ENCODE measurements around the gene GSTA3. TPM values are rescaled to one million over a fixed set of nuclear protein-coding genes. Genes with fewer than 3 reads are reported as not detected.
"Not testable (repeated sequence)": the region's sequence is repeated elsewhere in the genome, so short reads cannot be mapped to it uniquely, and the experiment has no call there.

GSTA3 gene
- total RNA-seq, 1 donor from 2014 or later, result not detected

DNA sequence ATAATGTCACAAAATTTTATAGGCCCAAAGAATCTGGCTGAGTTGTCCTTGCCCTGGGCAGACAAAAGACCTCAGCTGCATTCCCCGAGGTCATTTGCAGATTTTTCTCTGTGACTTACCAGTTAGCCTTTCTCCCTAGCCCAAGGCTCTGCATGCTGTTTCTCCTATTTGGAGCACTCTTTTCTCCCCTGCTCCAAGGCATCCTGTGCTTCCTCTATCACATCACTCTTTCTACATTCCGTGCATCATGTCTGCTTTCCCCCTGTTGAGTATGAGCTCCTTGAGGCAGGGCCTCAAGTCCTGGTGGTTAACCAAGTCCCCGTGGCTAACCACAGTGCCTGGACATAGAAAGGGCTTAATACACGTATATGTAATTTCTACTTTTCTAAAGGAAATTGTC lies 593 bp upstream of the GSTA3 start:
- DNase-seq (ENCODE audit: low spot score), result no peak

DNA sequence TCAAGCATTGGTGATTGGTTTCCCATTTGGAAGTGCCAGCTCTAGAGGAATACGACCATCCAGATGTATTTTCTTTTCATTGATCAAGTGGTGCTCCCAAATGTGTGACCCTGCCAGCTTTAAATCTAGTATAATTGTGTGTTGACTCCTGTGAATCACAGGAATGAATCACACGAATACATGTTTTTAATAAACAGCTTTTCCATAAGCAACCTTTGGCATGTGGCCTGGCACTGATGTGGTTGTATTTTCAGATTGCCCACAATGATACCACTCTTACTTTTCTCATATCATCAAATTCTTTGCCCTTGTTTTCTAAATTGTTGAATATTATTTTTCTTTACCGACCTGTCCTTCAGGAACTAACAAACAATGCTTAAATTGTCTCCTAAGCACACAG lies 367 bp downstream of the GSTA3 start:
- no peak for DNase-seq (ENCODE audit: low spot score)

DNA sequence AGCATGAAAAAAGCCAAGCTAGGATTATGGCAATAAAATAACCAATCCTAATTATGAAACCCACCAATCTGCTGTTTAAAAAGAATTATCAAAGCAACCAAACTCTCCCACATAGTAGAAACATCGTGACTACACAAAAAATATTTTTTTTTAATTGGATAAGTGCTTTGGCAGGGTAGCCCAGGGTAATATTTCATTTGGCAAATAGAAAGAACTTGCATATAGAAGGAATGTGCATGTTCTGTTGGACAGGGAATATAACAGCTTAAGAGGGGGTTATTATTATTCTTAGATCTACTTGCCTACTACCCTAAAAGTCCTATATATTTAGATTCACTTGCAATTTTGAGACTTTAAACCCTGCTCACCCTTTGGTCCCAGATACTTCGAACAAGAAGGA lies 972 bp downstream of the GSTA3 start:
- no peak for DNase-seq (ENCODE audit: low spot score)

DNA sequence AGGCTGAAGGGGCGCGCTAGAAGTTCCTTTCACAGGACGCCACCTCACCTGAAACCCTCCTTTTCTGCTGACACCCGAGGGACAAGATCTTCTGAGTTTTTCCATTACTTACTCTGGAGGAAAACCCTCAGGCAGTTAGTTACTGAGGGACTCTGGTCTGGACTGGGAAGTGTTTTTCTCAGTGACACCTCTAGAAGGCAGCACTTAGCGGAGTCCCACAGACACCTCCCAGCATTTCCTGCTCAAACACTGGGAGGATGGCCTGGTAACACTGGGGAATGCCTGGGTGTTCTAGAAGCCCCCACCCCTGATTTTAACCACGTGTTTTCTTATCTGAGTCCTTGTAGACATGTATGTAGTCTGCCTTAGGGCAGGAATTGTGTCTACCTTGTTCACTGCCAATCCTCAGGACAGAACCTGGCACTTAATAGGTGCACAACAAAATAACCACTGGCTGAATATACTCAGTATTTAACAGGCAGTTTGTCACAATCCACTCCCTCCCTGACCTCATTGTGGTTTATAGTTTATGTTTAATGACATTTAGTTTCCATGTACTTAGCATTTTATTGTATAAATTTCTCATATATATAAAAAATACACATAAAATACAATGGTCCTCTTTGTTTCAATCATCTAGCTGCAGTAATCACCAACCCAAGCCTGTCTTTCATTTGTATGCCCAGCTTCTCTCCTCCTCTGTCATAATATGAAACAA lies 4.8 kb downstream of the GSTA3 start:
- DNase-seq (ENCODE audit: low spot score), result no peak

DNA sequence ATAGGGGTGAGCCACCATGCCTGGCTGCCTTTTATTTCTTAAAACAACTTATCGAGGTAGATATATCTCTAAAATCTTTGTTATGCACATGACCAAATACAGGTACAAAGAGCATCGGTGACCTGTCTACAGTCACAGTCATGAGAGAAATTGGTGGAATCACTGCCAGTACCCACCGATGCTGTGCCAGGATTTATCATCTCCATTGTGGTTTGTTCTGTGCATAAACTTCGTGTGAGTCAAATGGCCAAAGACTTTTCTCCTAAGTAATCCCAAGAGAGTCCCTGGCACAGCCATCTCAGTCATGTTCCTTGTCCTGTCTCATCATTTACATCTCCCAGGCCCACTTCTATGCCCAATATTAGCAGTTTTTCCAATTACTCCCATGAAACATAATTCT lies 9.0 kb downstream of the GSTA3 start:
- DNase-seq (ENCODE audit: low spot score), result no peak

DNA sequence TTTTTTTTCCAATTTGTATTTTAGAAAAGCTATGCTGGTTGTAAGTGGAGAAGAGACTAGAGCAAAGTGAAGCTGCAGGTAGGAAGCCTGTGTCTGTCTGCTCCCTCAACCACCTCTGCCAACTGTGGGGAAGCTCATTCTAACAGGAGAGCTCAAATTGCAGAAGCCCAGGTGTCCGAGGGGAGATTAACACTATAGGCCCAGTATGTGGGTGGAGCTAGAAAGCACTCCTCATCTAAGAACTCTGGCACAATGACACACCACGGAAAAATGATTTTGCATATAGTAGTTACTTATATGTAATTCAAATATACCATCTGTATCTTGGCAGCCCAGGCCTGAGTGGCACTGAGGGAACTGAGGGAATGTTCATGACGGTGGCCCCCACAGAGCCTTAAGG lies 13.7 kb downstream of the GSTA3 start:
- not testable (repeated sequence) for DNase-seq (ENCODE audit: low spot score)

DNA sequence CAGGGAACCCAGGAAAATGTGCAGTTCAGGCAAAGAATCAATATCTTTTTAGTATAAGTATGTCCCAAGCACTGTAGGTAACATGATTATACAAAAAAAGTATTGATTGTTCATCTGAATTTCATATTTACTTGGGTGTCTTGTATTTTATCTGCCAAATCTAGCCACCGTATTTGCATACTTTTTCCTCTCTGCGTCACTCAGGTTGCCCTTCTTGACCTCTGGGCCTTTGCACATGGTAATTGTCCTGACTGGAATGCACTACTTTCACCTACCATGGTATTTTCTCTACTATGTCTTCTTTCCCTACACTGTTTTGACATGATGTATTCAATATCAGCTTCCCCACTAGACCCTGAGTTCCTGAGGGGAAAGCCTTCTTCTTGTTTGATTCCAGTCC lies 15.2 kb downstream of the GSTA3 start:
- no peak for DNase-seq (ENCODE audit: low spot score)

DNA sequence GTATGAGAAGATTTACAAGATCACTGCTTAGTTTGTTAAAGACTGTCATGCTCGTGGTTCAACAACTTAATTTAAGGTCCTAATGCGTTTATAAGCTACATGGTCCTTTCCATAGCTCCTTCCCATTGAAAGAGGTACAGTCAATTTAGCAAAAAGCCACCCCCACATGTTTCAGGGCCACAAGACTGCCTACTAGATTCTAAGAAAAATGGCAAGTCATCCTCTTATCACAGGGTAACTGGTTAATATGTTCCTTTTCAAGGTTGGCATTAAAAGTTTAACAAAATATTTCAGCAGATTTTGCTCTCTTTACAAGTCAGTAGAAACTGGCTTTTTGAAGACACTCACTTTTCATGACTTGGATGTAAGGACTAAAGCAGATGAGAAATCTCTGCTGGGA lies 15.7 kb downstream of the GSTA3 start:
- DNase-seq (ENCODE audit: low spot score), result no peak

DNA sequence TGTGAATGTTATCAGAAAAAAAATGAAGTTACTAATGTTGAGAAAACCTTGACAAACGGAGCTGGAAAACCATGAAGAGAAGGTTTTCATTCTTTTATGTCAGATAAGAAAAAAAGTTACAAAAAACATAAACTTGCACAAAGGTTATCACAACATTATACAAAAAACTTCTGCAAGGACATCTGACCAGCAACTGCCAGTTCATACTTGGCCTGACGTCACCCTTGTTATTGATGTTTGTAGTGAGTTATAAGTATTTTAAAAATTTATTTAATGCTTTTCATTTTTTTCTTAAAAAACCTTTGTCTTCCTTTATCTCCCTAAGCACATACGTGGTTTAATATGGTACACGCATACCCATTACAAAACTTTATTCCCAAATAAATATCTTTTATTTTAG lies 16.3 kb downstream of the GSTA3 start:
- no peak for DNase-seq (ENCODE audit: low spot score)

DNA sequence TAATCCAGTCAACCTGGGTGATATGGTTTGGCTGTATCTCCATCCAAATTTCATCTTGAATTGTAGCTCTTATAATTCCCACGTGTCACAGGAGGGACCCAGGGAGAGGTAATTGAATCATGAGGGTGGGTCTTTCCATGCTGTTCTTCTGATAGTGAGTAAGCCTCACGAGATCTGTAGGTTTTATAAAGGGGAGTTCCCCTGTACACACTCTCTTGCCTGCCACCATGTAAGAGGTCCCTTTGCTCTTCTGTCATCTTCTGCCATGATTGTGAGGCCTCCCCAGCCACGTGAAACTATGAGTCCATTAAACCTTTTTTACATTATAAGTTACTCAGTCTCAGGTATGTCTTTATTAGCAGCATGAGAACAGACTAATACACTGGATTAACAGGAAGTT lies 19.5 kb downstream of the GSTA3 start:
- DNase-seq (ENCODE audit: low spot score), result no peak

DNA sequence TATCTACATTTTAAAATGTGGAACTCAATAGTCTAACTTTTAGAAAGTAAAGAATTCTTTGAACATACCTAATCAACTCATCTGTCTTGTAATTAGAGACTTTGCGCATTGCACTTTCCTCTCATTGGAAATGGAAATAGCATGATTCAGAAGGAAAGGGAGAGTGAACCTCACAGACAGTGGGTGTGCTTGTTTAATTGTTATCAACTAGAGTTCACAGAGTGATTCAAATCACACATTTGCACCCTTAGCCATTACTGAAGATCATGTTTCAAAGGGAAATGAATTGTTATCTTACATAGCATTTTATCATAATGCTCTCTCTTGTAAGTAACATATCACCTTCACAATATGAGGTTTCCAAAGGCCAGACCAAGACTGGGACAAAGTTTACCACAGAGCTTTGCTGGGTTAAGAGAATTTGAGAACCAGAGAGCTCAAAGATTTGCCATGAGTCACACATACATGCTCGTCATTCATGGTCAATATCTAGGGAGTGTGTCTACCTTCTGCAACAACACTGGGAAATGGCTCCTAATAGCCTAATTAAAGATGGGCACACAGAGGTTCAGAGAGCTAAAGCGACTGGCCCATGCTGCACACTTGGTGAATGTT lies 21.5 kb downstream of the GSTA3 start:
- DNase-seq (ENCODE audit: low spot score), result no peak

DNA sequence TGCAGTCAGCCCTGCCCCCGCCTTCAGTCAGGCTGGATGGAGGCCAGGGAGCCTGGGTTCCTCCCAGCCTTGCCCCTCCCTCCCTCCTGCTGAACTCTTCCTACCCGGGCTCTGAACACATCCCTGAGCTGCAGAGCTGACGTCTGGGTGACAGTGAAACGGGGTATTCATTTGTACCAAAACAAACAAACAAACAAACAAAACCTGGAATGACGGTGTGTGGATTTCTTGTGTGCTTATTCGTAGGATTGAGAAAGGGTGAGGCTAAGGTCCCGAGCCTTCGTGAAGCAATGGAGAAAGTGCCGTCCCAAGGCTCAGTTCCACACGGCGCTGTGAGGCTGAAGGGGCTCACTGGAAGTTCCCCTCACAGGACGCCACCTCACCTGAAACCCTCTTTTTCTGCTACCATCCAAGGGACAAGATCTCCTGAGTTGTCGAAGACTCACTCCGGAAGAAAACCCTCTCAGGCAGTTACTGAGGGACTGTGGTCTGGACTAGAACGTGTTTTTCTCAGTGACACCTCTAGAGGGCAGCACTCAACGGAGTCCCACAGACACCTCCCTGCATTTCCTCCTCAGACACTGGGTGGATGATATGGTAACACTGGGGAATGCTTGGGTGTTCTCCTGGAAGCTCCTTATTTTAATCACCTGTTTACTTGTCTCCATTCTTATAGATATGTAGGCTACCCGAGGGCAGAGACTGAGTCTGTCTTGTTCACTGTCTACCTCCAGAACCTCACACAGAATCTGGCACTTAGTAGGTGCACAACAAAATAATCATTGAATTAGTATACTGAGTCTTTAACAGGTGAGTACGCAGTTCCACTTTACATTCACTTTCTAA lies 27.3 kb downstream of the GSTA3 start:
- DNase-seq (ENCODE audit: low spot score), result peak; percentile 82

DNA sequence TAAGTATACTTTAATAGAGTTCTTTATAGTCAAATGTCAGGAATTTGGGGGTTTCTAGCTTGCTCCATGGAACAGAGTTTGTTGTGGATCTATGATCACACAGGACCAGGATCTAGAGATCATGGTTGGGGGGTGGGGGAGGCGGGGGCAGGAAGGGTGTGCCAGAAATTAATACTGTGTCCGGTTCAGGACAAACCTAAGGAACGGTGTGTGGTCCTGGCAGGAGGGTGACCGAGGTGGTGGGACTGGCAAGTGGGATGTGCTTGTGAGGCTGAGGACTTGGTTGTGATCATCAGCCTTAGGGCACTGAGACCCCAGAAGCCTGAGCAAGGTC lies 27.9 kb downstream of the GSTA3 start:
- DNase-seq (ENCODE audit: low spot score), result no peak

DNA sequence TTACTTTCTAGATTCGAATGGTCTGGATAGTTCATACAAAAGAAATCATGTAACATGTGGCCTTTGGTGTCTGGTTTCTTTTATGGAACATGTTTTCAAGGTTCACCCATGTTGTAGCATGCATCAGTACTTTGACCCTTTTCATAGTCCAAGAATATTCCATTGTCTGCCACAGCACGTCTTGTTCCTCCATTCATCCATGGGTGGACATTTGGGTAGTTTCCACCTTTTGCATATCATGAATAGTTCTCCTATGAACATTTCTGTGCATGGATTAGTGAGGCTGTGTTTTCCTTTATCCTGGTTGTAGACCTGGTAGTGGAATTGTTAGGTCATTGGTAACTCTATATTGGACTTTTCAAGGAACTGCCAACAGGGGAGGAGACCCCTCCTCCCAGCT lies 31.7 kb downstream of the GSTA3 start:
- no peak for DNase-seq (ENCODE audit: low spot score)

DNA sequence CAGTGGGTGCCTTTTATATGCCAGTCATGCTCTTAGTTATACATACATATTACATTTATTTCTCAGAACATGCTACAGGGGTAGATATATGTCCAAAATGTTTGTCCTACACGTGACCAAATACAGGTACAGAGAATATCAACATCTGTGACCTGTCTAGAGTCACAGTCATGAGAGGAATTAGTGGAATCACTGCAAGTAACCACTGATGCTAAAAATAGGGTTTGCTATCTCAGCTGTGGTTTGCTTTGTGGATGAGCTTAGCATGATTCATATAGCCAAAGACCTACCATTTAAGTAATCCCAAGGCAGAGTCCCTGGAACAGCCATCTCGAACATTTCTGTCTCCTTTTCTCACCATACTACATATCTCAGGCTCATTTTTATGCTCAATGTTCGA lies 32.3 kb downstream of the GSTA3 start:
- no peak for DNase-seq (ENCODE audit: low spot score)

DNA sequence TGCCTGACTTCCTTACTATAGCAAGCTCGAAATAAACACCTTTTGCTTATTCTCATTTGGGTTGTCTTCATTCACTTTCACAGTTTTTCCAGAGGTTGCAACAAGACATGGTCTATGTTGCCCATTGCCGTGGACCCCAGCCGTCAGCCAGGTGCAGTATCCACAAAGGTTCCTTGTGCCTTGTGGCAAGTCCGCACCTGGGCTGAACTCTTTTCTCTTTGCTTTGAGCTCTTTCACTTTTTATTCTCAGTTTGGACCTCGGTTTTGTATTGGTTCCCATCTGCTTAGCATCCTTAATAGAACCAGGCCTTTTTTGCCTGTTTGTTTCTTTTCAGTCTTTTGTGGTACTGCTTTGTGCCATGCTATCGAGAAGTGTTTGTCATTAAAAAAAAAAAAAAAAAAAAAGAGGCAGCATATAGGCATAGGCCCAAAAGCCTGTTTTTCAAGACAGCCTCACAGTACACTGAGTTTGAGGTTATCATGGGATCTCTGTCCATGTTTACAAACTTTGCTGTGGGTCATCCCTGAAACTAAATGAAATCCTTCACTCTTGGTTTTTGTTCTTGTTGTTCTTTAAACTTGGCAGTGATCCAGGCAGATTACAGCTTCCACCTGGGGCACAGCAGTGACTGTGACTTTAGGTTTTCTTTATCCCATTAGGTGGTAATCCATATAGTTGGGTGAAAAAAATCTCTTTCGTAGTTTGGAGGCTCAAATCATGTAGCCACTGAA lies 33.3 kb downstream of the GSTA3 start:
- no peak for DNase-seq (ENCODE audit: low spot score)

DNA sequence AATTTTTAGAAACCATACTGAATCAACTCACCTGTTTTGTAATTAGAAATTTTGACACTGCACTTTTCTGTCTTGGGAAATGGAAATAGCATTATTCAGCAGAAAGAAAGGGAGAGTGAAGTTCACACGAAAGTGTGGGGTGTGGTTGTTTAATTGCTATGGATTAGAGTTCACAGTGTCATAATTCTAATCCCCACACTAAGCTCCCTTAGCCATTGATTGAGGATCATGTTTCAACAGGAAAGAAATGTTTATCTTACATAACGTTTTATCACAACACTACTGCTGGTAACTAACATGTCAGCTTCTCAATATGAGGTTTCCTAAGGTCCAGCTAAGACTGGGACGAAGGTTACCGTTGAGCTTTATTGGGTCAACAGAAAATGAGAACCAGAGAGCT lies 37.5 kb downstream of the GSTA3 start:
- no peak for DNase-seq (ENCODE audit: low spot score)

DNA sequence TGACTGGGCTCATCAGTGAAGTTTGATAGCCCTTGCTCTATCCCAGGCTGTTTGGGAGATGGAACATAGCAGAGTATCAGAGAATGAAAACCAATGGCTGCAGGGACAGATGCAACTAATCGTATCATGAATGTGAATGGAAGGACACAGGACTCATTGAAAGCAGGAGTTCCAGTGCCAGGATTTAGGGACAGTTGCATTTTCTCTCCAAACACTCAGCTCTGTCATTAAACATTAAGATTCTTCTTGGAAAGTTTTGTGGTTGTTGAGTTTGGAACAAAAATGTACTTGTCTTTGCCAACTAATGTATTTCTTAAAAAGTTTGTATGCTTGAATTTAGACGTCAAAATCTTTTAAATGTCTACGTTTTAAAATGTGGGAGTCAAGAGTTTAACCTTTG lies 37.9 kb downstream of the GSTA3 start:
- DNase-seq (ENCODE audit: low spot score), result no peak

DNA sequence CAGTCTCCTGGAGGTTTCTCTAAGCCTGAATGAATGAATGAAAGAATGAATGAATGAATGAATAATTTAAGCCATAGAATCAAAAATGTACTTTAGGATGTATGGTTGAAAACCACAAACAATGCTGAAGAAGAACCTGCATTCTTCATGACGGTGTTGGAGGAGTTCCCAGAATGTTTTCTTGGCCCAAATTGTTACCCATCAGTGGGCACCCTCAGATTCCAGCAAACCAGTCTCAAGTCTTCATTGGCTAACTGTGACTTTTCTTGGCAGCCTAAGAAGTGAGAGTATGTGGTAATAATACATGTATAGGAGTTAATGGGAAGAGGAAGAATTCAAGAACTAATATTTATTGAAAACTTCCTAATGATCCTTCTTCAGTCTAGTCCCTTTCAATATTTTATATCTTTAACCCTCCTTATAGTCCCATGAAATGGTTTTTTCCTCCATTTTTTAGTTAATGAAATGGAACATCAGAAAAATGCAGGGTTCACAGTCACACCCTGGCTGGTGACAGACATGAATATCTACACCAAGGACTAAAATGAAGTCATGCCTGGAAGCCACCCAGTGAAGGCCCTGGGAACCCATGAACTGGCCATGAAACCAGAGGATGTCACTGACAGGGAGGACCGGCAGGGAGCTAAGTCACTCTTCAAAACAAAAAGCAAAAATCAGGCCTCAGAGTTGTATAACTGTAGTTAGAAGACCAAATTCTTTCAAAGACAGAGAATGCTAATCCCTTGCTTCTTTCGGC lies 39.0 kb downstream of the GSTA3 start:
- not testable (repeated sequence) for DNase-seq (ENCODE audit: low spot score)

DNA sequence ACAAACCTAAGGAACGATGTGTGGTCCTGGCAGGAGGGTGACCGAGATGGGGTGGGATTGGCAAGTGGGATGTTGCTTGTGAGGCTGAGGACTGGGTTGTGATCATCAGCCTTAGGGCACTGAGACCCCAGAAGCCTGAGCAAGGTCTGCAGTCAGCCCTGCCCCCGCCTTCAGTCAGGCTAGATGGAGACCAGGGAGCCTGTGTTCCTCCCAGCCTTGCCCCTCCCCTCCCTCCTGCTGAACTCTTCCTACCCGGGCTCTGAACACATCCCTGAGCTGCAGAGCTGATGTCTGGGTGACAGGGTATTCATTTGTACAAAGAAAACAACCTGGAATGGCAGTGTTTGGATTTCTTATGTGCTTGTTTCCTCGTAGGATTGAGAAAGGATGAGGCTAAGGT lies 40.6 kb downstream of the GSTA3 start:
- not testable (repeated sequence) for DNase-seq (ENCODE audit: low spot score)

DNA sequence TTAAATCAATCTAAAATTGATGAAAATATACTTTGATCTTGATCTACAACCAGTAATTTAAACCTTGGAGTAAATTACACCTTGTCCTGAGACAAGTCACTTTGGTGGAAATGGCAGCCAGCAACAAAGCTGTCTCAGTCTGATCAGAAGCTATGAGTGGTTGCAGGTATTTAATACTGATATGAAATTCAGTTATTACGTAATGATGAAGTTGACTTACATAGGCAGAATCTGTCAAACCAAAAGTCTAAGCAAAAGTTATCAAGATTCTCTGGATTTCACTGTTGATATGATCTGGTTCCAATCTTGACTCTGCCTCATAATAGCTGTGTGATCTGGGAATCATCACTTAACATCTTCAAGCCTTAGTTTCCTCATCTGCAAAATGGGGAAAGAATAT lies 41.3 kb downstream of the GSTA3 start:
- DNase-seq (ENCODE audit: low spot score), result no peak

DNA sequence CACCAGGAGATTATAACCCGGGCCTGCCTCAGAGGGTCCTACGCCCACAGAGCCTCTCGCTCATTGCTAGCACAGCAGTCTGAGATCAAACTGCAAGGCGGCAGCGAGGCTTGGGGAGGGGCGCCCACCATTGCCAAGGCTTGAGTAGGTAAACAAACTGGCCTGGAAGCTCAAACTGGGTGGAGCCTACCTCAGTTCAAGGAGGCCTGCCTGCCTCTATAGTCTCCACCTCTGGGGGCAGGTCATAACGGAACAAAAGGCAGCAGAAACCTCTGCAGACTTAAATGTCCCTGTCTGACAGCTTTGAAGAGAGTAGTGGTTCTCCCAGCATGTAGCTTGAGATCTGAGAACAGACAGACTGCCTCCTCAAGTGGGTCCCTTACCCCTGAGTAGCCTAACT lies 48.3 kb downstream of the GSTA3 start:
- not testable (repeated sequence) for DNase-seq (ENCODE audit: low spot score)
